Measurements from ENCODE around the gene MYMK. TPM values are rescaled to one million over a fixed set of nuclear protein-coding genes. Genes with fewer than 3 reads are reported as not detected.

The MYMK gene
- total and polyA plus RNA-seq, 3 donors from 2014 or later, result 0.87 TPM; not detected in 2

DNA sequence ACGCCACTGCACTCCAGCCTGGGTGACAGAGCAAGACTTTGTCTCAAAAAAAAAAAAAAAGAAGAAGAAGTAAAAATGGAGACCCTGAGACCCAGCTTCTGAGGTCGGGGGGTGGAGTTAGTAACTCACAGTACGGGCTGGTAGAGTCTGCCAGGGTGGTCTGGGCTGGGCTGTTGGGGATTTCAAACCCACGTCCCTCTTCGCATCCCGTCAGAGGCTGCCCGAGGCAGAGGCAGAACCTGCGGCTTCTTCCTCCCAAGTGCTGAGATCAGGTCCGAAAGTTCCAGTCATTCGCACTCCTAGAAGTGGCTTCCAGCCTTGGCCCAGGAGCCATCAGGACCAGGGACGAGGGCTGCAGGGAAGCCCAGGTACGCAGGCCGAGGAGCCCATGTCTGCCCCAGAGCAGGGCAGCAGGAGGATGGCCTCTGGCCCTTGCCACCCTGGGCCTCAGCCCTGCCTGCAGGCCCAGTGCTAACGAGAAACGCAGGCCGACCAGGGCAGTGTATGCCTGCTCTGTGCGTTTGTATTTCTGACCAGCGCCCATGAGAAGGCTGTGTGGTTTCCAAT is 36.0 kb downstream of the MYMK start:
- intact Hi-C loops (cut with DNase I; ENCODE audit: low total_unique reads), result no loop called here
- no peaks in the 10 kb centered on the region for H3K36me3 ChIP-seq (ENCODE audit: low read depth, missing control alignments)
- peaks cover 28% of the 10 kb centered on the region for H3K4me1 ChIP-seq
- DNase-seq, result no peak
- no peaks in the 10 kb centered on the region for H3K9me3 ChIP-seq
- TF ChIP-seq, protein P1, sequence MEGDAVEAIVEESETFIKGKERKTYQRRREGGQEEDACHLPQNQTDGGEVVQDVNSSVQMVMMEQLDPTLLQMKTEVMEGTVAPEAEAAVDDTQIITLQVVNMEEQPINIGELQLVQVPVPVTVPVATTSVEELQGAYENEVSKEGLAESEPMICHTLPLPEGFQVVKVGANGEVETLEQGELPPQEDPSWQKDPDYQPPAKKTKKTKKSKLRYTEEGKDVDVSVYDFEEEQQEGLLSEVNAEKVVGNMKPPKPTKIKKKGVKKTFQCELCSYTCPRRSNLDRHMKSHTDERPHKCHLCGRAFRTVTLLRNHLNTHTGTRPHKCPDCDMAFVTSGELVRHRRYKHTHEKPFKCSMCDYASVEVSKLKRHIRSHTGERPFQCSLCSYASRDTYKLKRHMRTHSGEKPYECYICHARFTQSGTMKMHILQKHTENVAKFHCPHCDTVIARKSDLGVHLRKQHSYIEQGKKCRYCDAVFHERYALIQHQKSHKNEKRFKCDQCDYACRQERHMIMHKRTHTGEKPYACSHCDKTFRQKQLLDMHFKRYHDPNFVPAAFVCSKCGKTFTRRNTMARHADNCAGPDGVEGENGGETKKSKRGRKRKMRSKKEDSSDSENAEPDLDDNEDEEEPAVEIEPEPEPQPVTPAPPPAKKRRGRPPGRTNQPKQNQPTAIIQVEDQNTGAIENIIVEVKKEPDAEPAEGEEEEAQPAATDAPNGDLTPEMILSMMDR (IDR thresholded peaks at IDR 0.05), result no peak
- no peak for TF ChIP-seq POLR2A (IDR thresholded peaks at IDR 0.05)
- no peak overlapping the region for H3K27ac ChIP-seq
- WGBS, 2 donors, result 91 to 93% methylated on average over 17 to 18 of the region's 18 CpGs
- H3K4me3 ChIP-seq, result no peak overlapping the region
- H3K27me3 ChIP-seq, result no peaks in the 10 kb centered on the region

DNA sequence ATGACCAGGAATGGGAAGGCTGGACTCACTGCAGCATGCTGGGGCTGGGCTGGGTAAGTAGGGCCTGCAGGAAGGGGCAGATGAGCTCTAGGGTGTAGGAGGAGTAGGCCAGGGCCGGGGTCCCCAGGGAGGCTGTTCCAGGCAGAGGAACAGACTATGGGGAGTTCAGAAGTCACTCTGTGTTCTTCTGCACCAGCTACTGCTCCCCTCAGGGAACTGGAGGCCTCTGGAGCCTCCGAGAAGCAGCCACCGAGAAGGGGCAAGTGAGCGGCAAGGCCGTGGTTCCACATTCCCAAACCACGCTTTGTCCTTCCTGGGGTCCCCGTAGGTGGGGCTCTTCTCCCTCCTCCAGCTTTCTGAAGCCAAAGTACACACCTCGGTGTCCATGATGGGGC is 37.4 kb downstream of the MYMK start:
- WGBS, 2 donors, result 94 to 95% methylated on average over 4 to 8 of the region's 8 CpGs
- Histone ChIP-seq H3K9me3 (no peaks in the 10 kb centered on the region), H3K27me3 (no peaks in the 10 kb centered on the region), H3K4me3 (no peak overlapping the region), H3K4me1 (peaks cover 13% of the 10 kb centered on the region), H3K27ac (no peak overlapping the region), H3K36me3 (ENCODE audit: low read depth, missing control alignments) (no peaks in the 10 kb centered on the region)
- TF ChIP-seq, protein P1 (IDR thresholded peaks at IDR 0.05), result no peak
- TF ChIP-seq POLR2A (IDR thresholded peaks at IDR 0.05), result no peak
- intact Hi-C loops (cut with DNase I; ENCODE audit: low total_unique reads), result no loop called here
- DNase-seq, result no peak

DNA sequence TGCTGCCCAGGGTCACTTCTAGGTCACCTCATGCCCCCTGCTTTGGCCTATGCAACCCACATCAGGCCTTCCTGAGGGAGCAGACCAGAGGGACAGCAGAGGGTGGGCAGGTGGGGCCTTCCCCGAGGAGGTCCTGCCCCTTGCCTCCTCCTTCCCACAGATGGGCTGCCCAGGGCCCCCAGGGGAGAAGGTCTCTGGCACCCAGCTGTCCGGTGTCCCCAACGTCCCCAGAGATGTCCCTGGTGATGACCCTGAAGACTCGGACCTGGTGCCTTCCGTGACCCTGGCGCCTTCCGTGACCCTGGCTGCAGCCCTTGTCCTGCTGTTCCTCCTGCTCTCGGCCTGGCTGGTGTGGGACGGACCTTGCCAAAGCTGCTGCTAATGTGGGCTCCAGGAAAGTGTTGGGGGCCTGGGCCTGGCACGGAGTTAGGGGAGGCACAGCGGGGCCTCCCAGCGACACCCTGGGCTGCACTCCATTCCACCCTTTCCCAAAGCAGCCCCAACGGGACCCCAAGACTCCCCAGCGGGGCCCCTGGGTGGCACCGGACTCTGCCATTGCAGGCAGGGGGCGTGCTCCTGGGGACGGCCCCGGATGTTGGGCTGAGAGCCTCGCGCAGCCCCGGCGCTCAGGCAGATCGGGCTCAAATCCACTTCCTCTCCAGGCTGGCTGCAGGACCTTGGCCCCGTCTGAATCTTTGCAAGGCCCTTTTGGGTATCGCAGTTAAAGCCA is 39.1 kb downstream of the MYMK start:
- WGBS, 2 donors, result 78 to 79% methylated on average over 5 to 25 of the region's 25 CpGs
- intact Hi-C loops (cut with DNase I; ENCODE audit: low total_unique reads), result no loop called here
- DNase-seq, result no peak
- no peaks in the 10 kb centered on the region for H3K9me3 ChIP-seq
- no peaks in the 10 kb centered on the region for H3K4me1 ChIP-seq
- no peaks in the 10 kb centered on the region for H3K27me3 ChIP-seq
- H3K4me3 ChIP-seq, result no peak overlapping the region
- TF ChIP-seq, protein P1 (IDR thresholded peaks at IDR 0.05), result no peak
- TF ChIP-seq POLR2A (IDR thresholded peaks at IDR 0.05), result no peak
- no peaks in the 10 kb centered on the region for H3K36me3 ChIP-seq (ENCODE audit: low read depth, missing control alignments)
- H3K27ac ChIP-seq, result no peak overlapping the region

DNA sequence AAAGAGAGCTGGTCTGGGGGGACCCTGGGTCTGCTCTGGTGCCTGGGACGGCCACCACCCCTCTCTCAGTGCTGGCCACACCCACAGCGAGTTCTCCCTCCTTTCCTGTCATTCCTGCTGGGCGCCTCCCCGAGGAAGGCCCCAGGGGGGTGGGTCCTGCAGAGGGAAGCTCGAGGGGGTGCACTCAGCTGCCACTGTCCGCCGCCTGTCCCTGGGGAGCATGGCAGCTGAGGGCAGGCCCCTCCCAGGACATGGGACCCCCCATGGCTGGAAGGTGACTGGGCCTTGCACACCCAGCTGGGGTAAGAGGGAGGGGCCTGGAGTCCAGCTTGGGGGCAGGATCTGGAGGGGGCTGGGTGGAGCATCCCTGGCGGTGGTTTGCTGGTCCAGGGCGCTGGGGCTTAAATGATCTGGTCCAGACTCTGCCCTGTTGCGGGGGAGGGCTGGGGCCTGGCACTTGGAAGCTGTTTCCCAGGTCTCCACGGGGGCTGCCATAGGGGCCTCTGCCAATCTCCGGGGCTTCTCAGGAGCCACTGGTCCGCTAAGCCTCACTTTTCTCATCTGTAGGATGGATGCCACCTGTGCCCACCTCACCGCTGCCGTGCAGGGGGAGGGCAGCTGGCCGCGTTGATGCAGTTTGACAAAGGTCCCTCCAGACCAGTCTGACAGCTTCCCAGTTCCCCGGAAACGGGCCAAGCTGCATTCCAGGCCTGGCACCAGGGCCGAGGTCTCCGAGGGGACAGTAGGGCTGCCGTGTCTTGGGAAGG is 39.9 kb downstream of the MYMK start:
- intact Hi-C loops (cut with DNase I; ENCODE audit: low total_unique reads), result loop anchor here (5.0 kb wide), 1 partner anchor 78 kb away; no protein-coding TSS in a partner anchor
- Histone ChIP-seq H3K9me3 (no peaks in the 10 kb centered on the region), H3K4me3 (no peak overlapping the region), H3K27me3 (no peaks in the 10 kb centered on the region), H3K27ac (no peak overlapping the region), H3K36me3 (ENCODE audit: low read depth, missing control alignments) (no peaks in the 10 kb centered on the region), H3K4me1 (no peaks in the 10 kb centered on the region)
- DNase-seq, result no peak
- TF ChIP-seq POLR2A (IDR thresholded peaks at IDR 0.05), result no peak
- TF ChIP-seq, protein P1 (IDR thresholded peaks at IDR 0.05), result no peak
- 76 to 77% methylated on average over 11 to 22 of the region's 22 CpGs for WGBS, 2 donors
